K562 (cell line): ENCODE measurements around the gene PIKFYVE. TPM values are rescaled to one million over a fixed set of nuclear protein-coding genes. Genes with fewer than 3 reads are reported as not detected.
A peak's percentile ranks its signal among the peaks of the same experiment; 100 is the strongest.

ENCODE experiments used
- ATAC-seq: fragments of 200-7000 bp; cut with Tn5 transposase; 3 replicates; pipeline ENCODE4 v1.9.1; 2020; ENCODE audit warnings: moderate library complexity
- BruUV-seq: library from RNA; stranded (reverse); fragments of 400-500 nt; replicated peaks from 2 replicates; lab custom pipeline; 2021; lab: Mats Ljungman, UMichigan
- CTCF ChIA-PET: fragments of 300-600 bp; formaldehyde crosslinking; extraction: SDS; loops from one replicate; lab custom pipeline; 2021; ENCODE audit warnings: low intra/inter-chr PET ratio; lab: Yijun Ruan, JAX
- POLR2A ChIA-PET: fragments of 300-600, 350-650 bp; sonication (Branson Sonifier 250); formaldehyde crosslinking; extraction: SDS; loops from one replicate; lab custom pipeline; 2021; ENCODE audit warnings: antibody characterized with exemption, inconsistent platforms; lab: Yijun Ruan, JAX
- DNase-seq, 4 experiments: peaks; one replicate each; pipeline versions ENCODE4 v3.0.0 to v3.0.0-alpha.2; 2011 to 2018; ENCODE audit warnings: low spot score in 3 of 4, mixed read lengths in 3 of 4; ENCODE audit errors: extremely low read depth in 1 of 4
- FAIRE-seq: peaks from 2 replicates; lab custom pipeline; 2011; peaks lifted over from hg19 to GRCh38; lab: Jason Lieb, UNC
- H2AFZ ChIP-seq: 2 replicates; pipeline ENCODE4 v1.6.0; 2011; ENCODE audit warnings: low read depth, low read length, control low read depth, inconsistent platforms
- H3K27ac ChIP-seq: fragments of 200-600 bp; 3 replicates; pipeline ENCODE4 v1.8.0; 2011; ENCODE audit warnings: low read depth, mild to moderate bottlenecking, control low read depth, inconsistent platforms, low read length, moderate library complexity, mixed read lengths; ENCODE audit errors: extremely low read depth
- H3K27me3 ChIP-seq, 2 experiments: fragments of 300-600 bp in 1 of 2; 2 replicates in 1 of 2; 3 replicates in 1 of 2; pipeline versions ENCODE4 v1.6.0 to v1.8.0; 2011; ENCODE audit warnings: inconsistent platforms in 2 of 2, low read length in 2 of 2, mild to moderate bottlenecking in 1 of 2, mixed read lengths in 1 of 2, moderate library complexity in 1 of 2; ENCODE audit not compliant: control insufficient read depth in 2 of 2, insufficient read depth in 2 of 2
- H3K36me3 ChIP-seq: fragments of 300-600 bp; 3 replicates; pipeline ENCODE4 v1.8.0; 2011; ENCODE audit warnings: mild to moderate bottlenecking, low read length, inconsistent platforms; ENCODE audit not compliant: control insufficient read depth, insufficient read depth
- H3K4me1 ChIP-seq, 2 experiments: fragments of 200-600 bp in 1 of 2; replicated peaks in 1 of 2; 2 replicates in 1 of 2; 3 replicates in 1 of 2; pipeline versions ENCODE4 v1.5.1 to v1.8.0; 2011; ENCODE audit warnings: inconsistent platforms in 2 of 2, low read length in 2 of 2, mild to moderate bottlenecking in 1 of 2, mixed read lengths in 1 of 2, moderate library complexity in 1 of 2; ENCODE audit not compliant: control insufficient read depth in 2 of 2, insufficient read depth in 2 of 2
- H3K4me2 ChIP-seq: 2 replicates; pipeline ENCODE4 v1.6.1; 2011; ENCODE audit warnings: low read length, control low read depth, inconsistent platforms, mixed read lengths; ENCODE audit not compliant: insufficient read depth
- H3K4me3 ChIP-seq: fragments of 200-600 bp; sonication (generic), shearing (Covaris generic); 2 replicates; pipeline ENCODE4 v1.5.1; 2016; ENCODE audit warnings: control low read depth, inconsistent platforms
- H3K79me2 ChIP-seq: fragments of 200-600 bp; 3 replicates; pipeline ENCODE4 v1.8.0; 2011; ENCODE audit warnings: low read length, inconsistent platforms; ENCODE audit not compliant: control insufficient read depth, insufficient read depth
- H3K9ac ChIP-seq, 2 experiments: 2 replicates each; pipeline versions ENCODE4 v1.6.0 to v1.6.1; 2011; ENCODE audit warnings: low read depth in 2 of 2, low read length in 2 of 2, control low read depth in 1 of 2, inconsistent platforms in 1 of 2, mild to moderate bottlenecking in 1 of 2, mixed read lengths in 1 of 2; ENCODE audit not compliant: insufficient read depth in 1 of 2
- H3K9me1 ChIP-seq: one replicate; pipeline ENCODE4 v1.6.0; 2011; ENCODE audit warnings: inconsistent platforms, mild to moderate bottlenecking, low read length, moderate library complexity; ENCODE audit not compliant: control insufficient read depth, insufficient read depth
- H3K9me3 ChIP-seq: replicated peaks from 2 replicates; pipeline ENCODE4 v1.5.1; 2011; ENCODE audit warnings: low read depth, low read length, inconsistent platforms; ENCODE audit not compliant: control insufficient read depth, insufficient read depth
- H4K20me1 ChIP-seq: replicated peaks from 2 replicates; pipeline ENCODE4 v1.6.1; 2011; ENCODE audit warnings: low read length, inconsistent platforms, mixed read lengths; ENCODE audit not compliant: control insufficient read depth, insufficient read depth
- ARID1B ChIP-seq: fragments of 450-650 bp; IDR thresholded peaks from 2 replicates; pipeline ENCODE4 v1.6.1; 2016; ENCODE audit warnings: antibody characterized with exemption, mild to moderate bottlenecking, inconsistent platforms
- C11orf30 ChIP-seq: fragments of 450-650 bp; IDR thresholded peaks from 2 replicates; pipeline ENCODE4 v1.6.1; 2016; ENCODE audit warnings: low read depth, mild to moderate bottlenecking
- CEBPB ChIP-seq: fragments of 450-650 bp; IDR thresholded peaks from 2 replicates; pipeline ENCODE4 v1.6.1; 2016; ENCODE audit warnings: missing genetic modification characterization, missing compliant biosample characterization
- DPF2 ChIP-seq: fragments of 450-650 bp; IDR thresholded peaks from 2 replicates; pipeline ENCODE4 v1.6.1; 2016
- KLF1 ChIP-seq: fragments of 450-650 bp; IDR thresholded peaks from 2 replicates; pipeline ENCODE4 v1.6.1; 2016; ENCODE audit warnings: missing genetic modification characterization, missing compliant biosample characterization
- MAFF ChIP-seq: IDR thresholded peaks from 2 replicates; pipeline ENCODE4 v1.6.1; 2012; ENCODE audit warnings: low read length, improper control_type of control experiment
- MAFG ChIP-seq: fragments of 450-650 bp; conservative IDR thresholded peaks from 2 replicates; pipeline ENCODE4 v1.6.1; 2016; ENCODE audit warnings: missing genetic modification characterization, missing compliant biosample characterization
- MAFK ChIP-seq: IDR thresholded peaks from 2 replicates; pipeline ENCODE4 v1.6.1; 2011; ENCODE audit warnings: low read length, improper control_type of control experiment
- NFE2 ChIP-seq: IDR thresholded peaks from 2 replicates; pipeline ENCODE4 v1.6.1; 2014; ENCODE audit warnings: antibody characterized with exemption, low read depth
- NFE2L1 ChIP-seq: fragments of 450-650 bp; IDR thresholded peaks from 2 replicates; pipeline ENCODE4 v1.6.1; 2016; ENCODE audit warnings: missing genetic modification characterization, low read depth, mild to moderate bottlenecking, missing compliant biosample characterization, moderate library complexity, borderline replicate concordance
- PHF21A ChIP-seq: fragments of 450-650 bp; IDR thresholded peaks from 2 replicates; pipeline ENCODE4 v1.6.1; 2017; ENCODE audit warnings: low read depth, borderline replicate concordance
- STAT6 ChIP-seq: sonication (generic); formaldehyde crosslinking; IDR thresholded peaks from 2 replicates; pipeline ENCODE4 v1.8.1; 2023; ENCODE audit warnings: mild to moderate bottlenecking, missing genetic modification reagents
- ZNF316 ChIP-seq: fragments of 450-650 bp; IDR thresholded peaks from 2 replicates; pipeline ENCODE4 v1.6.1; 2016
- ZNF384 ChIP-seq: IDR thresholded peaks from 2 replicates; pipeline ENCODE4 v1.6.1; 2012; ENCODE audit warnings: low read depth, low read length, improper control_type of control experiment
- ZNF511 ChIP-seq: sonication (generic); formaldehyde crosslinking; IDR thresholded peaks from 2 replicates; pipeline ENCODE4 v1.8.0; 2022; ENCODE audit warnings: mild to moderate bottlenecking, missing genetic modification reagents
- ZNF639 ChIP-seq, 2 experiments: fragments of 200-800 bp in 1 of 2; sonication (Bioruptor generic) in 1 of 2; sonication (generic) in 1 of 2; formaldehyde crosslinking in 1 of 2; IDR thresholded peaks in 1 of 2; conservative IDR thresholded peaks in 1 of 2; 2 replicates each; pipeline versions ENCODE4 v1.5.0 to v1.6.1; 2016 to 2020; ENCODE audit warnings: missing compliant biosample characterization in 1 of 2, missing genetic modification characterization in 1 of 2, missing genetic modification reagents in 1 of 2
- WGBS: fragments of 100-300 bp; shearing (Covaris generic); methylation state at CpG from one replicate; pipeline ENCODE4 v1.1.6; 2016; ENCODE audit warnings: low coverage, mixed read lengths; ENCODE audit not compliant: insufficient coverage; ENCODE audit errors: missing lambda C conversion rate; 5-methylcytosine and 5-hydroxymethylcytosine counted together
- in situ Hi-C: fragments of 300-500 bp; cut with MboI; formaldehyde crosslinking; loops from 4 replicates; pipeline ENCODE4 v1.15.0; 2018; ENCODE audit warnings: inconsistent platforms, mixed read lengths
- intact Hi-C: fragments of 100-400 bp; cut with micrococcal nuclease; formaldehyde crosslinking; loops from 2 replicates; pipeline ENCODE4 v1.14.2; 2022
- polyA plus RNA-seq, 8 experiments: library from polyadenylated mRNA; depleted of rRNA in 4 of 8; stranded (reverse) in 5 of 8; unstranded in 3 of 8; fragments of >200 nt; fragmentation: Nextera tagmentation in 2 of 8; fragmentation: Illumina TruSeq in 1 of 8; extraction: Ambion mirVana in 2 of 8; extraction: Trizol in 1 of 8; gene quantifications; 2 replicates each; pipeline versions ENCODE4 v1.2.1 to v1.2.3, GENCODE V29; 2011 to 2014; ENCODE audit warnings: inconsistent platforms in 1 of 8, missing spikeins in 1 of 8
- total RNA-seq, 7 experiments: library from RNA; depleted of rRNA in 6 of 7; stranded (reverse); fragments of >200 nt in 6 of 7; fragmentation: Illumina TruSeq in 2 of 7; extraction: Trizol in 2 of 7; gene quantifications; 2 replicates each; pipeline versions ENCODE4 v1.2.1 to v1.2.3, GENCODE V29; 2011 to 2021; ENCODE audit warnings: low replicate concordance in 1 of 7

PIKFYVE gene
- total and polyA plus RNA-seq, 9 of the 15 experiments (the other 6 are each of a cell fraction or from before 2014, with no cell fraction given) = 3.6 to 25.6 (median 16.7) TPM

DNA sequence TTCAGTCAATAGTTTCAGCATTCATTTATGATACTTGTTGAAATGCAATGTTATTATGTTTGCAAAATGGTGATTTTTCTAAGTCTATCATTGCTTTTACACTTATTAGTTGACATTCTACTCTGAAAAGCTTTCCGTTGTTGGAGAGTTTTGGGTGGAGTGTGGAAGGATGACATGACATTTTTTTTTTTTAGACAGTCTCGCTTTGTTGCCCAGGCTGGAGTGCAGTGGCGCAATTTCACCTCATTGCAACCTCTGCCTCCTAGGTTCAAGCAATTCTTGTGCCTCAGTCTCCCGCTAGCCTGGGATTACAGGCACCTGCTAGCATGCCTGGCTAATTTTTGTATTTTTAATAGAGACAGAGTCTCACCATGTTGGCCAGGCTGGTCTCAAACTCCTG lies 29.8 kb downstream of the PIKFYVE start:
- H3K27ac ChIP-seq = no peak overlapping the region
- no peaks in the 10 kb centered on the region for H4K20me1 ChIP-seq
- H3K4me1 ChIP-seq = peaks cover 3 to 7% of the 10 kb centered on the region in 2 experiments; a peak in 3 of 5 replicates
- ChIA-PET CTCF (no interaction called here), POLR2A (interaction anchor here (0.9 kb wide), 1 partner anchor 14 kb away, joined by 4 read pairs; no protein-coding TSS in a partner anchor)
- no TSS peak for BruUV-seq
- H3K9me1 ChIP-seq = no peaks in the 10 kb centered on the region
- no peak overlapping the region for H2AFZ ChIP-seq
- ATAC-seq (peak; percentile 87), DNase-seq (peak in 1 of 4 experiments; percentile 18), FAIRE-seq (no peak)
- H3K4me3 ChIP-seq = no peak overlapping the region
- H3K27me3 ChIP-seq = no peaks in the 10 kb centered on the region
- WGBS = 39% methylated on average over 4 of the region's 4 CpGs
- peaks cover 26% of the 10 kb centered on the region for H3K79me2 ChIP-seq
- H3K9me3 ChIP-seq = no peaks in the 10 kb centered on the region
- H3K36me3 ChIP-seq = peaks cover 63% of the 10 kb centered on the region
- H3K4me2 ChIP-seq = no peak overlapping the region; the same call in 1 of the 2 replicates
- intact Hi-C loops (no loop called here), in situ Hi-C loops (no loop called here)
- TF ChIP-seq MAFK = peak; percentile 35; the same call in 1 of the 2 replicates
- no peak for TF ChIP-seq ZNF511 (CRISPR knock-in tag)
- TF ChIP-seq ZNF316 = peak; percentile 92
- no peak for TF ChIP-seq STAT6 (CRISPR knock-in tag)
- peak; percentile 85 for TF ChIP-seq NFE2
- TF ChIP-seq DPF2 = peak; percentile 51
- TF ChIP-seq ZNF384 = peak; percentile 70
- no peak for TF ChIP-seq PHF21A
- TF ChIP-seq ZNF639 (CRISPR knock-in tag; conservative IDR thresholded peaks at IDR 0.05 in 1 of 2, IDR thresholded peaks at IDR 0.05 in 1 of 2) = no peak
- peak; percentile 95 for TF ChIP-seq MAFG
- TF ChIP-seq C11orf30 = peak; percentile 81
- TF ChIP-seq MAFF = peak; percentile 66
- TF ChIP-seq CEBPB (tag) = peak; percentile 78
- TF ChIP-seq KLF1 = no peak
- peak; percentile 17; the same call in 1 of the 2 replicates for TF ChIP-seq ARID1B
- TF ChIP-seq NFE2L1 (tag) = peak; percentile 79
- H3K9ac ChIP-seq = 0 out of 4 replicates have a peak overlapping the region, but pooled peaks of 1 of the 2 experiments have one; percentile 1
